ENCODE data around the gene MPP4. TPM values are rescaled to one million over a fixed set of nuclear protein-coding genes. Genes with fewer than 3 reads are reported as not detected.

The MPP4 gene
- total RNA-seq, result not detected
- long read RNA-seq, result 0 reads

GRCh38 chr2:201698588-201699226 is at the start of gene MPP4:
MPP4 (minus strand) TSS chr2:201698644; CDS start chr2:201693954, 4,690 bp downstream.
- ATAC-seq (ENCODE audit: poor library complexity) (no peak), DNase-seq (no peak)
- intact Hi-C loops (cut with DNase I), result no loop called here

- DNase-seq, result no peak
- intact Hi-C loops (cut with DNase I), result no loop called here
- no peak for ATAC-seq (ENCODE audit: poor library complexity)
Observed at GRCh38 chr2:201746551-201746950, 48.1 kb upstream of the MPP4 start.

- intact Hi-C loops (cut with DNase I), result no loop called here
- no peak for ATAC-seq (ENCODE audit: poor library complexity)
Observed at GRCh38 chr2:201735486-201735885, 37.0 kb upstream of the MPP4 start.

GRCh38 chr2:201734111-201734510 is 35.7 kb upstream of the MPP4 start:
- intact Hi-C loops (cut with DNase I), result no loop called here
- DNase-seq (no peak), ATAC-seq (ENCODE audit: poor library complexity) (no peak)

More at GRCh38 chr2:201735486-201735885, 37.0 kb upstream of the MPP4 start:
- DNase-seq, result no peak

GRCh38 chr2:201733544-201733943 is 35.1 kb upstream of the MPP4 start:
- intact Hi-C loops (cut with DNase I), result no loop called here
- ATAC-seq (ENCODE audit: poor library complexity), result no peak
- no peak for DNase-seq

- intact Hi-C loops (cut with DNase I), result no loop called here
- no peak for ATAC-seq (ENCODE audit: poor library complexity)
- DNase-seq, result no peak
Observed at GRCh38 chr2:201730651-201731285, 32.3 kb upstream of the MPP4 start.

- intact Hi-C loops (cut with DNase I), result loop anchor here (10.0 kb wide), 1 partner anchor 321 kb away; no protein-coding TSS in a partner anchor
- no peak for DNase-seq
Observed at GRCh38 chr2:201715459-201715858, 17.0 kb upstream of the MPP4 start.

GRCh38 chr2:201712726-201713125 is 14.3 kb upstream of the MPP4 start:
- ATAC-seq (ENCODE audit: poor library complexity) (no peak), DNase-seq (no peak)
- intact Hi-C loops (cut with DNase I), result loop anchor here (10.0 kb wide), 1 partner anchor 318 kb away; no protein-coding TSS in a partner anchor

More at GRCh38 chr2:201715459-201715858, 17.0 kb upstream of the MPP4 start:
- ATAC-seq (ENCODE audit: poor library complexity), result no peak

- intact Hi-C loops (cut with DNase I), result loop anchor here (10.0 kb wide), 1 partner anchor 315 kb away; no protein-coding TSS in a partner anchor
- DNase-seq (no peak), ATAC-seq (ENCODE audit: poor library complexity) (no peak)
Observed at GRCh38 chr2:201709747-201710146, 11.3 kb upstream of the MPP4 start.

- DNase-seq (no peak), ATAC-seq (ENCODE audit: poor library complexity) (no peak)
- intact Hi-C loops (cut with DNase I), result no loop called here
Observed at GRCh38 chr2:201709049-201709448, 10.6 kb upstream of the MPP4 start.

GRCh38 chr2:201707753-201708152 is 9.3 kb upstream of the MPP4 start:
- ATAC-seq (ENCODE audit: poor library complexity), result no peak
- DNase-seq, result no peak
- intact Hi-C loops (cut with DNase I), result no loop called here

- no peak for ATAC-seq (ENCODE audit: poor library complexity)
- intact Hi-C loops (cut with DNase I), result no loop called here
- no peak for DNase-seq
Observed at GRCh38 chr2:201707142-201707541, 8.7 kb upstream of the MPP4 start.

- ATAC-seq (ENCODE audit: poor library complexity) (no peak), DNase-seq (no peak)
- intact Hi-C loops (cut with DNase I), result no loop called here
Observed at GRCh38 chr2:201704536-201704935, 6.1 kb upstream of the MPP4 start.

- DNase-seq, result no peak
- no peak for ATAC-seq (ENCODE audit: poor library complexity)
- intact Hi-C loops (cut with DNase I), result no loop called here
Observed at GRCh38 chr2:201701646-201702045, 3.2 kb upstream of the MPP4 start.

GRCh38 chr2:201699416-201699815 is 972 bp upstream of the MPP4 start:
- intact Hi-C loops (cut with DNase I), result no loop called here
- DNase-seq, result no peak
- ATAC-seq (ENCODE audit: poor library complexity), result no peak

GRCh38 chr2:201697899-201698298 is 545 bp downstream of the MPP4 start:
- DNase-seq (no peak), ATAC-seq (ENCODE audit: poor library complexity) (no peak)
- intact Hi-C loops (cut with DNase I), result no loop called here

GRCh38 chr2:201696151-201696659 is 2.2 kb downstream of the MPP4 start:
- peak; percentile 34 for ATAC-seq (ENCODE audit: poor library complexity)
- intact Hi-C loops (cut with DNase I), result no loop called here

GRCh38 chr2:201685156-201685555 is 13.3 kb downstream of the MPP4 start:
- intact Hi-C loops (cut with DNase I), result no loop called here
- no peak for ATAC-seq (ENCODE audit: poor library complexity)
- no peak for DNase-seq

More at GRCh38 chr2:201696151-201696659, 2.2 kb downstream of the MPP4 start:
- no peak for DNase-seq

GRCh38 chr2:201680743-201681142 is 17.7 kb downstream of the MPP4 start:
- DNase-seq (no peak), ATAC-seq (ENCODE audit: poor library complexity) (no peak)
- intact Hi-C loops (cut with DNase I), result no loop called here

- intact Hi-C loops (cut with DNase I), result no loop called here
- no peak for DNase-seq
- ATAC-seq (ENCODE audit: poor library complexity), result no peak
Observed at GRCh38 chr2:201678401-201678800, 20.0 kb downstream of the MPP4 start.
